Endometrial microvascular endothelial cells (primary cell): ENCODE results near the gene YTHDF1. TPM values are rescaled to one million over a fixed set of nuclear protein-coding genes. Genes with fewer than 3 reads are reported as not detected.

ENCODE experiments used
- in situ Hi-C: cut with HindIII; loops from 2 replicates; pipeline ENCODE4 v1.10.0; 2017; ENCODE audit warnings: low sequenced_read_pairs, low pct_unique_long_range_greater_than_20kb; ENCODE audit errors: inconsistent ontology term
- total RNA-seq: library from RNA; depleted of rRNA; stranded (reverse); fragments of >200 nt; gene quantifications from one replicate; pipeline ENCODE4 v1.2.3, GENCODE V29; 2015; ENCODE audit errors: inconsistent ontology term

The YTHDF1 gene
- total RNA-seq, 1 donor from 2014 or later: 37.3 TPM

DNA sequence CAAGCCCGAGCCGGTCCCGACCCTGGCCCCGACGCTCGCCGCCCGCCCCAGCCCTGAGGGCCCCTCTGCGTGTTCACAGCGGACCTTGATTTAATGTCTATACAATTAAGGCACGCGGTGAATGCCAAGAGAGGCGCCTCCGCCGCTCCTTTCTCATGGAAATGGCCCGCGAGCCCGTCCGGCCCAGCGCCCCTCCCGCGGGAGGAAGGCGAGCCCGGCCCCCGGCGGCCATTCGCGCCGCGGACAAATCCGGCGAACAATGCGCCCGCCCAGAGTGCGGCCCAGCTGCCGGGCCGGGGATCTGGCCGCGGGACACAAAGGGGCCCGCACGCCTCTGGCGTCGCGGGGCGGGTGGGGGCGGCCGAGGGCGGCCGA is 37.5 kb downstream of the YTHDF1 start:
- in situ Hi-C loops: no loop called here

DNA sequence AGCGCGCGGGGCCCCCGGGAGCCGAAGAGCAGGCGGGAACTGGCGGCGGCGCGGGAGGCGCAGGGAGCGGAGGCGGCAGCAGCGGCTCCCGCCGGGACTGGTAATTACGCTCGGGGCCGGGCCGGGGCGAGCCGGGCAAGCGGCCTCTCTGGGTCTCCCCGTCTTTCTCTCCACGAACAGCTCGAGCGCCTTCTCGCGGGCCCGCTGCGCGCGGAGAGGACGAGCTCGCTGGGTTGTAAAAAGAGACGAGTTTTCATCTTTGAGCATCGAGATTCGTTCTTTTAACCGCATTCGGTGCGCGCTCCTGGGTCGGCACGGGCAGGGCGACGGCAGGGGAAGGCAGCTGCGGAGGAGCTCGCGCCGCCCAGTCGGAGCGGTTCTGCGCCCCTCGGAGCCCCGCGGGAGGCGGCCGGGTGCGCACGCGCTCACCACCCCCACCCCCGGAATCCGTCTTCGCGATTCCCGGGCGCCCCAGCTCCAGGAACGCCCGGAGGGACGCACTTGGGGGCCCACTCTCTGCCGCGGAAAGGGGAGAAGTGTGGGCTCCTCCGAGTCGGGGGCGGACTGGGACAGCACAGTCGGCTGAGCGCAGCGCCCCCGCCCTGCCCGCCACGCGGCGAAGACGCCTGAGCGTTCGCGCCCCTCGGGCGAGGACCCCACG is 38.0 kb downstream of the YTHDF1 start:
- in situ Hi-C loops: no loop called here

DNA sequence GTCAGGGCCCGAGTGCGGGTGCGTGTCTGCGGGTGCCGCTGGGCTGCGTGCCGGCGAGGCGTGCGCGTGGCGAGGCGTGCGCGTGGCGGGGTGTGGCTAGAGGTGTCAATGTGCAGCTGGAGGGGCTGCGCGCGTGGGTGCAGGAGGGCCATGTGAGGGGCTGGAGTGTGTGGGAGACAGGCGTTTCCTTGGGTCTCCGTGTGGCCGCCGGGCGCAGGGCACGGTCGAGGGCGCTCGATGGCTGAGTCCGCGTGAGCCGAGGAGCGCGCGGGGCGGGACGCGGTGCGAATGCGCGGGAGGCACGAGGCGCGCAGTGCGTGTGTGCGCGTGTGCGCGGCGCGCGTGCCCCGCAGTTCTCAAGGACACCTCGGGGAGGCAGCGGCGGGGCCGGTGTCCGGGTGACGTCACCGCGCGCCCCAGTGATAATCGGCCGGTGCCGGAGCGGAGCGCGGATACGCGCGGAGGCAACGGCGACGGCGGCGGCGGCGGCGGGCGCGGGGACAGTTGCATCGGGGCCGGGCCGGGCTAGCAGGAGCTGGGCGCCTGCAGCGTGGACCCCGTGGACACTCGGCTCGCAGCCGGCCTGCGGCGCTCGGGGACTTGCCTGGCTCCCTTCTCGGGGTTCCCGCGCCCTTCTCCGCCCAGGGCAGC is 38.7 kb downstream of the YTHDF1 start:
- in situ Hi-C loops: no loop called here

DNA sequence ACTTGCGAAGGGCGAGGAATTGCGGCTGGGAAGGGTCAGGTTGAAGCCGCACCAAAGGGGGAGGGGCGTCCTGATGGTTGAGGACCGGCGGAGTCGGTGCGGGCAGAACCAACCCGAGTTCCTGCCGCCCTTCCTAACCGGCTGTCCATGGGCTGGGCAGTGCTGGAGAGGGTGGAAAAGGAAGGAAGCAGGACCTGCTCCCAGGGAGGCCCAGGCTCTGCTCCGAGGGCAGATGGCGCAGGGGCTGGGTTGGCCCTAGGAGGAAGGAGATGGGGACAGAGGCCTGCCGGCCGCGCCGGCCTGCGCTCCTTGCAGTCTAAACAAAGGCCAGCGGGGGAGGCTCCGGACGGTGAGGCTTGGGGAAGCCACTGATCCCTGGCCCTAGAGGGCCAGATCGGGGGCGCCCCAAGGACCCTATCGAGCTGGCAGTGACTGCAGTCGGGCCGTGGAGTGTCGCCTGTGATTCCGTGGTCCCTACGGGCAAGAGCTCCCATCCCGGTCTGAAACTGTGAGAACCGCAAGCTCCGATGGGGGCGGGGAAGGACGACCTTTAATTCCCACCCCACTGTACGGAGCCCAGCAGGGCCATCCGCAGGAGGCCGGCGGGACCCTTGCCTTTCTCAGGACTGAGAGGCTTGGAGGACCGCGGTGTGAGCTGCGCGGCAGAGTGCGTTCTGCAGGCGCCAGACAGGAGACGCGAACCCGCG is 39.4 kb downstream of the YTHDF1 start:
- in situ Hi-C loops: no loop called here

DNA sequence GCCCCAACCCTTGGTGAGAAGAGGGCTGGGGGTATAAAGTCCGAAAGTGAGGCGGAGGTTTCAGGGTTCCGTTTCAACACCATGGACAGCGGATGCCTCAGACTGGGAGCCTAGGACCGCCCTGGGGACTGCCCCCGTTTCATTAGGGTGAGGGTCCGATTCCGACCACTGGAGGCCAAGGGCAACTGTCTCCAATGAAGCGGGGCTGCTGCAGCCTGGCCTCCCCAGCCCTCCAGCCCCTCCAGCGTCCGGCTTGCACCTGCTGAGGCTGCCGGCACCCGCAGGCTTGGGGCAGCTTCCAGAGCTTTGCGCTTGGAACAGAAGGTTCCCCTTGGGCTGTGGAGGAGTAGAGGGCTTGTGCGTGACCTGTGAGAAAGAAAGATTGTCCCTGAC is 39.9 kb downstream of the YTHDF1 start:
- in situ Hi-C loops: no loop called here

DNA sequence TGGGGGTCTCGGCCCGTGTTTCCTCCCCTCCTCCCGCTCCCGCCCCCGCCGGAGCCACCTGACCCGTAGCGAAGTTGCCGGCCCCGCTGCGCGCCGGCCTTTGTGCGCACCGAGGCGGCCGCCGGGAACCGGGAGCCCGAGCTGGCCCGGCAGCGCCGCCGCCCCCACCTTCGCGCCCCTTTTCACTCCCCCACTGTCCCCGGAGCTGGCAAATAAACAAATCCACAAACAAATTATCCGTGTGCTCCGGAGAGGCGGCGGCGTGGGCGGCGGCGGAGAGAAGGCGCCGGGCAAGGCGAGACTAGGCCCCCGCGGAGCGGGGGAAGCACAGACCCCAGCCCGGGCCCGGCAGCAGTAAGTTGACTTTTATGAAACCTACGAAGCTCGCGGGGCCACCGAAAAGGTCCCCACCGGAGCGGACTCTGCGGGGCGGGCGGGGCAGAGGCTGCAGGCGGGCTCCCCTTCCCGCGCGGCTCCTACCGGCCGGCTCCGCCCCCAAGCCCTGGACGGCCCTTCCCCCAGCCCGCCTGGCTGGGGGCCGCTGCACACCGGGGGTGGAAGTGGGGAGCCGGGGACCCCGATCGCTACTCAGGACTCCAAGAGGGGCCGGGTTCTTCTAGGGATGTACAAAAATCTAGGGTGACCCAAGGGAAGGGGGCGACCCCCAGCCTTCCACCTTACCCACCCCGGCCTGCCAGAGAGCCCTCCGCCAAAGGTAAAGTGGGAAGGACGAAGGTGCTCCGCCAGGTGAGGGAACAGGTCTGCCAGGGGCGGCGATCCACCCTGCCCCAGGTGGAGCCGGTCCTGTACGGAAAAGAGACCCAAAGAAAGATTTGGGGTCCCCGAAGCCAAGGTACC is 40.7 kb downstream of the YTHDF1 start:
- in situ Hi-C loops: no loop called here

DNA sequence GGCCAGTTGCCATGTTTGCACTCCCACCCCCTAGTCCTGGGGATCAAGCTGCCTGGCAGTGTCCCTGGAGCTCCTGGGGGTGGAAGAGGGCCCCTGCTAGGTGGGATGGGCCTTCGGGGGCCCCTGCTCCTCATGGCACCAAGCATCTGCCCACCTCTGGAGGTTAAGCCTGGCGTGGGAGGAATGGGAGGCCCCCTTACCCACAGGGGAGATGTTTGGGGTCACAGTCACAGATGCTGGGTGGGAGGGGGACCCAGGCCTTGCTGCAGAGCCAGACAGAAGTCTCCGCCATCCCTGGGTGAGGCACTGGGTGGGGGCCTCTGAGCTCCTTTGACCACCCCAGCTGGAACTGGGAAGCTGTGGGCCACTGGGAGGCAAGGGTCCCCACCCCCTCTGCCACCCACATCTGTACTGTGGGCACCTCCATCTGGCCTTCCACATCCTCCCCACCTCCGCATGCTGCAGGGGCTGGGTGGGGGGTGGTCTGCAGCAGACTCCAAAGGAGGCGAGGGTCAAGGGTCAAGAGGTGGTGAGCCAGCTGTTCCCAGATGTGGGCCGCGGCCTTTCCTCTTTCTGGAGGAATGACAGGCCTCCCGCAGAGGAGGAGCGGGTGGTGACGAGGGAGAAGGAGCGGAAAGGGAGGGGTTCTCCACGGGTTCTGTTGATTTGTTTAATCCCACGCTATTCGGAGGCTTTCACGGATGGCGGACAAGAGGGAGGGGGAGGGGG is 41.5 kb downstream of the YTHDF1 start:
- in situ Hi-C loops: no loop called here

DNA sequence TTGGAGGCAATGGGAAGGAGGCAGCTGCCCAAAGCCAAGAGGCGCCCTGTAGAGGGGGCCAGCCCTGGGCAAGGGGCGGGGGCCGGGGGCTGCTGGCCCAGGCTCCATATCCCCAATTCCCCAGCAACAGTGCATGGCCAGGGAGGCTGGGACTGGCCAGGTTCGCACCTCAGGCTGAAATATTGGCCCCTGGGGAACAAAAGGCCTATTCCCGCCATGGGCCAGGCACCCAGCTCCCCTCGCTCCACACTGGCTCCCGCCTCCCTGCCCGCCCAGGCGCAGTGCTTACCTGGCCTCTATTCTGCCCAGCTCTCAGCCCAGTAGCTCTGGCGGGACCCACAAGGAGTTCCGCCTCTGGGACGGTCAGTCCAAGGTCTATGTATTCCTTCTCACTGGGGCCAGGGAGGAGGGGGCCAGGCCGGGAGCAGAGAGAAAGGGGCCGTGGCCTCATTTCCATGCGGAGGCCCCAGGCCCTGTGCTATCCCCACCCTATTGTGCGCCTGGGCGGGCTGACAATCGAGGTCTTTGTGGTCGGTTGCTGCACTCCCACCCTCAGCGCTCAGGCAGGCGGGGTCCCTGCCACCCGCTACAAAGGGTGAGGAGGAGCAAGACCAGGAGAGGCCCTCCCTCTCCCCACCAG is 42.3 kb downstream of the YTHDF1 start:
- in situ Hi-C loops: no loop called here

DNA sequence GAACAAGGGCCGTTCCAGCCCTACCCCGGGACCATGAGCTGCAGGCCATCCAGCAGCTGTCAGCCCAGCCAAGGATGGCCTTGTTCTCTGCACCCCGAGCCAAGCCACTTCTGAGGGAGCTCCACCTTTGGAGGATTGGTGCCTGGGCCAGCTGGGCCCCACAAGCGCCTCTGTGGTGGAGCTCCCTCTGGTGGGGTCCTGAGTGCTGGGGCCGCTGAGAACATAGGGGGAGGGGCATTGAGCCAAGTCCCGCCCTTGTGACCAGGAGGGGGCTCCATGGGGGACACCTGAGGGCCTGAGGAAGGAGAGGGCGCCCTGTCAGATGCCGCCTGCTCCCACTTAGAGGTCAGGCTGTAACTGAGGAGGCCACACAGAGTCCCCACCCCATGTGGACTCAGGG is 43.2 kb downstream of the YTHDF1 start:
- in situ Hi-C loops: no loop called here

DNA sequence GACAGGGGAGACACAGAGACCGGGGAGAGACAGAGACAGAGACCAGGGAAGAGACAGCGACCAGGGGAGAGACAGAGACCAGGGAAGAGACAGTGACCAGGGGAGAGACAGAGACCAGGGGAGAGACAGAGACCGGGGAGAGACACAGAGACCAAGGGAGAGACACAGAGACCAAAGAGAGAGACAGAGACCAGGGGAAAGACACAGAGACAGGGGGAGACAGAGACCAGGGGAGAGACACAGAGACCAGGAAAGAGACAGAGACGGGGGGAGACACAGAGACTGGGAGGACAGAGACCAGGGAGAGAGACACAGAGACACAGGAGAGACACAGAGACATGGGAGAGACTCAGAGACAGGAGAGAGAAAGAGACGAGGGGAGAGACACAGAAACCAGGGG is 43.9 kb downstream of the YTHDF1 start:
- in situ Hi-C loops: no loop called here

DNA sequence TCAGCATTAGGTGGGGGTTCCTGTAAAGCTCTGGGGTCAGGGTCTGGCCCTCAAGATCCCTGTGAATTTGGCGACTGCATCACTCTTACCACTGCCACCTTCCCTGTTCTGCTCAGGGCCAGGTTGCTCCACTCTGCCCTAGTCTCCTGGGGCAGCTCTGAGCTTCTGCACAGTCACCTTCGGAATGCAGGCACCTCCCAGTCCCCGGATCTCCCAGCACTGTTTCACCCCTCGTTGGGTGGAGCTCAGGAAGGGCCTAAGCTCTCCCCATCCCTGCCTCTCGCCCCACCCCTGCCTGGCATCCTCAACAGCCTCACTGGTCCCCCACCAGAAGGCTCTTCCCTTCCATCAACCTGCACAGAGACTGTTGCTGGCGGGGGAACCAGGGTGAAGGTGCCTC is 46.2 kb downstream of the YTHDF1 start:
- in situ Hi-C loops: no loop called here

DNA sequence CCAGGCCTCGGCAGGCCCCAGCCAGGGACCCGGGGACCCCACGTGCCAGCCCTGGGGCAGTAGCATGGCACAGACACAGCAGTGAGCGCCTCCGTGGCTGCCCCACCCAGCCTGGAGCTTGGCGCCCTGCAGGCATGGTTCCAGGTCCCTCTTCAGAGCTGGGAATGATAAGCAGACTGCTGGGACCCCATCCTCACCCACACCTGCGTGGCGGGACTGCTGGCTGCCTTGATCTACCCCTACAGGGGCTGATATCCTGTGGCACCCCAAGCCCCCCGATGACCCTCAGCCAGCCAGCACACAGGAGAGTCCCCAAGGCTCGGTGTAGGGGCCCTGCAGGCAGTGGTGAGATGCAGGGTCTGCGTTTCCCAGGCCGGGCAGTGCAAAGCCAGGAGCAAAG is 47.1 kb downstream of the YTHDF1 start:
- in situ Hi-C loops: no loop called here

DNA sequence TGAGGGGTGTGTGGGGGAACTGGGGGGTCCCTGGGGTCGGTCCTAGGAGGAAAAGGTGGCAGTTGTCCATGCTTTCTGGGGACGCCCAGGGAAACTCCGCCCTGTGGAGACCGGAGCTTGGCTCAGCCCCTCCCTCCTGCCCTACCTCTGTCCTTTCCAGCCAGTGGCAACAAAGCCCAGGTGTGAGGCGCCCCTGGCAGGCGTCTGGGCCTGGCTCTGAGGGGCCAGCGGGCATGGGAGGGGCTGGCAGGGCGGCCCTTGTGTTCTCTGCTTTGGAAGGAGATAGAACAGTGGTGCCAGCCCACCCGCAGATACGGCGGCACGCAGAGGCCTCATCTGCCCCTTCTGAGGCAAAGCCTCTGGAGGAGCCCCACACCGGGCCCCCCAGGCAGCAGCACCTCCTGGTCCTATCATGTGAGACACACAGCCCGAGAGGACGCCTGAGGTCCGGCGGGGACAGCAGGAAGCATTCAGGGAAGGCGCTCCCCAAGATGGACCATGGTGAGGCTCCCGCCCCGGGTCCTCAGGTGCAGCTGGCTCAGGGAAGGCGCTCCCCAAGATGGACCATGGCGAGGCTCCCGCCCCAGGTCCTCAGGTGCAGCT is 47.9 kb downstream of the YTHDF1 start:
- in situ Hi-C loops: no loop called here

DNA sequence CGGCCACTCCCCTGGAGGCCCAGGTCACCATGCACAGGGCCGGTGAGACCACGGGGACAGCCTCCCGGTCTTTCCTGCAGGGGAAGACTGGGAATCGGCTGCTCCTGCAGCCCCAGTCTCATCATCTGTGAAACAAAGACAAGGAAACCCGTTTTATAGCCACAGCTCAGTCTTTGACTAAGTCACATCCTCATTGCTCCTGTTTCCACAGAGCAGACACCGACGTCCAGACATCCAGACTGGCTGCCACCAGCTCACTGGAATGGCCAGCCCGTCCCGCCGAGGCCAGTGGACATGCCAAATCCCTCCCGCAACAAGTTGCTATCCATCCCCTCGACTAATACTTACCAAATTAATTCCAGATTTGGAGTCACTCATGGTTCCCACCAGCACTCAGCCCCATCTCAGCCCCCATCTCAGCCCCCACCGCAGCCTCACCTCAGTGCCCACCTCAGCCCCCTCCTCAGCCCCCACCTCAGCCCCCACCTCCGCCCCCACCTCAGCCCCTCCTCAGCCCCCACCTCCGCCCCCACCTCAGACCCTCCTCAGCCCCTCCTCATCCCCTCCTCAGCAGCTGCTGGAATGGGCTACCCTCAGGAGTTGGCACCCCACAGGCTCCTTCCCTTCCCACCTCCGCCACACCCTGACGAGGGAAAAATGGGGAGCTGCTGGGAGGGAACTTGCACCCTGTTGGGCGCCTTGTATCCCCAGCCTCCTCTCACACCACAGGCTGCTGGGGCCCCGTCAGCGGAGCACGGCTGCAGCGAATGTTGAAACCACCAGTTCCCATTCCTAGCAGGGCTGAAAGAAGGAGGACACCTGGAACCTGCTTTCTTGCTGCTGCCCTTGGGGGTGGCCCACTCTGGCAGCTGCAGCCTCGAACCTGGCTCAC is 48.7 kb downstream of the YTHDF1 start:
- in situ Hi-C loops: no loop called here

DNA sequence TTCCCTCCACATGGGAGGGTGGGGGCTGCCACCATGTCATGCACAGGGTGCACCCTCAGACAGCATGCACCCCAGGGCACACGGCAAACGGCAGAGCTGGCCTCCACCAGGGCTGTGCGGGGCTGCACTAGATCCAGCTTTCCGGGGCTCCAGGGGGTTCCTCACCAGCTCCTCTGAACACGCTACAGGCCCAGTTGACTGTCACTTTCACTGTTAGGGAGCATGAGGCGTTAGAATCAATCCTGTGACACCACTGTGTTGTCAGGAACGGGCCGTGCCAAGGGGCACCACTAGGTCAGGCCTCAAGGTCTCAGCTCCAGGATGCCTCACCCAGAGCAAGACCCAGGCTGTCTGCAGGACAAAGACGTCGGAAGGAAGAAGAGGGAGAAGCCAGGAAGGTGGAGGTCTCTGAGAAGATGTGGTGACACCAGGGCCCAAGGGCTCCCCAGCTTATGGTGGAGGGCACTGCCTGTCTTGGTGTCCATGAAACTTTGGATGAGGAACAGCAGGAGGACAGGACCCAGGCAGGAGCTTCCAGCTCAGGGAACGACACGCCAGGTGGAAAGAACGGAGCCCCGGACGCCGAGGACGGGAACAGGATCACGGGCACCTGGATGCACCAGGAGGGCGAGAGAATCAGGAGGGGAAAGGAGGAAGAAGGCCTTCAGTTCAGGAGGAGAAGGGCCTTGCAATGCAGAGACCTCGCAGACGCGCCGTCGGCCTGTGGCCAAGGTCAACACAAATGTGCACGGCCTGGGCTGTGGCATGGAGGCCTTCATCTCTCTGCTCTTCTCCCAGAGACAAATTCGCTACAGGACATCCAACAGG is 49.5 kb downstream of the YTHDF1 start:
- in situ Hi-C loops: no loop called here
